GM18517 (cell line): ENCODE results near the gene FUBP3.
A peak's percentile ranks its signal among the peaks of the same experiment; 100 is the strongest.

Source experiments
- ATAC-seq: cut with Tn5 transposase; IDR thresholded peaks from one replicate; pipeline ENCODE4 v1.9.1; 2021; ENCODE audit warnings: mild to moderate bottlenecking, moderate library complexity; ENCODE audit not compliant: unreplicated experiment

FUBP3 gene

GRCh38 chr9:130578865-130579737 lies at the start of gene FUBP3:
FUBP3 (plus strand) TSS chr9:130579577; CDS start chr9:130579681, 104 bp downstream.
- ATAC-seq: peak; percentile 71

- no peak for ATAC-seq
These were observed 48.4 kb upstream of the FUBP3 start for GRCh38 chr9:130530938-130531337.

GRCh38 chr9:130531670-130532069 lies 47.7 kb upstream of the FUBP3 start:
- ATAC-seq: no peak

- no peak for ATAC-seq
These were observed 46.8 kb upstream of the FUBP3 start for GRCh38 chr9:130532426-130533080.

- ATAC-seq: no peak
These were observed 43.4 kb upstream of the FUBP3 start for GRCh38 chr9:130535818-130536521.

GRCh38 chr9:130536701-130537107 lies 42.7 kb upstream of the FUBP3 start:
- no peak for ATAC-seq

GRCh38 chr9:130537346-130538050 lies 41.9 kb upstream of the FUBP3 start:
- ATAC-seq: no peak

GRCh38 chr9:130539420-130540223 lies 39.8 kb upstream of the FUBP3 start:
- ATAC-seq: no peak

- no peak for ATAC-seq
These were observed 37.8 kb upstream of the FUBP3 start for GRCh38 chr9:130541533-130541932.

GRCh38 chr9:130542038-130542437 lies 37.3 kb upstream of the FUBP3 start:
- ATAC-seq: no peak

GRCh38 chr9:130542457-130543228 lies 36.7 kb upstream of the FUBP3 start:
- ATAC-seq: no peak

GRCh38 chr9:130543368-130543767 lies 36.0 kb upstream of the FUBP3 start:
- ATAC-seq: no peak

GRCh38 chr9:130543859-130544258 lies 35.5 kb upstream of the FUBP3 start:
- ATAC-seq: no peak

- no peak for ATAC-seq
These were observed 35.0 kb upstream of the FUBP3 start for GRCh38 chr9:130544364-130544763.

GRCh38 chr9:130548103-130548502 lies 31.3 kb upstream of the FUBP3 start:
- no peak for ATAC-seq

GRCh38 chr9:130549093-130549735 lies 30.2 kb upstream of the FUBP3 start:
- no peak for ATAC-seq

GRCh38 chr9:130554606-130555005 lies 24.8 kb upstream of the FUBP3 start:
- ATAC-seq: no peak

GRCh38 chr9:130555061-130555460 lies 24.3 kb upstream of the FUBP3 start:
- no peak for ATAC-seq

- ATAC-seq: no peak
These were observed 23.4 kb upstream of the FUBP3 start for GRCh38 chr9:130555968-130556367.
